ENCODE measurements around the gene RERGL.
"Not testable (repeated sequence)": the region's sequence is repeated elsewhere in the genome, so short reads cannot be mapped to it uniquely, and the experiment has no call there.

Gene RERGL

GRCh38 chr12:18071336-18071735 lies 18.7 kb downstream of the RERGL start:
- TF ChIP-seq, protein P1, sequence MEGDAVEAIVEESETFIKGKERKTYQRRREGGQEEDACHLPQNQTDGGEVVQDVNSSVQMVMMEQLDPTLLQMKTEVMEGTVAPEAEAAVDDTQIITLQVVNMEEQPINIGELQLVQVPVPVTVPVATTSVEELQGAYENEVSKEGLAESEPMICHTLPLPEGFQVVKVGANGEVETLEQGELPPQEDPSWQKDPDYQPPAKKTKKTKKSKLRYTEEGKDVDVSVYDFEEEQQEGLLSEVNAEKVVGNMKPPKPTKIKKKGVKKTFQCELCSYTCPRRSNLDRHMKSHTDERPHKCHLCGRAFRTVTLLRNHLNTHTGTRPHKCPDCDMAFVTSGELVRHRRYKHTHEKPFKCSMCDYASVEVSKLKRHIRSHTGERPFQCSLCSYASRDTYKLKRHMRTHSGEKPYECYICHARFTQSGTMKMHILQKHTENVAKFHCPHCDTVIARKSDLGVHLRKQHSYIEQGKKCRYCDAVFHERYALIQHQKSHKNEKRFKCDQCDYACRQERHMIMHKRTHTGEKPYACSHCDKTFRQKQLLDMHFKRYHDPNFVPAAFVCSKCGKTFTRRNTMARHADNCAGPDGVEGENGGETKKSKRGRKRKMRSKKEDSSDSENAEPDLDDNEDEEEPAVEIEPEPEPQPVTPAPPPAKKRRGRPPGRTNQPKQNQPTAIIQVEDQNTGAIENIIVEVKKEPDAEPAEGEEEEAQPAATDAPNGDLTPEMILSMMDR (IDR thresholded peaks at IDR 0.05; ENCODE audit: low read depth, low read length): no peak
- no peak overlapping the region for H3K4me3 ChIP-seq (ENCODE audit: low read depth, low read length)

DNA sequence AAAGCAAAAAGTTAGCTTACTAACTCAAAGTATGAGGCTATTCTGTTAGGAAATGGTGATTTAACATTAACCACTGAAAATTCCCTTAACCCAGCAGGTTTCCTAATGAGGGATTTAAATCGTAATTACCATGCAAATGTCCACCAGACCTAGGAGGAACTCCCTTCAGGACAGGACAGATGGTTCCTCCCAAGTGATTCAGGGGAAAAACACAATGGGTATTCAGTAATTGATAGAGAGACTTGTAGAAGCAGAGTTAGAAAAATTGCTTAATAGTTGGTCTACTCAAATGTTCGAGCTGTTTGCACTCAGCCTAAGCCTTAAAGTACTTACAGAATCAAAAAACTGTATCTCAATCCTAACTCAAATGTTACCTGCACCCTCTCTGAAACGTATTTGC lies 21.6 kb downstream of the RERGL start:
- TF ChIP-seq, protein P1 (IDR thresholded peaks at IDR 0.05; ENCODE audit: low read depth, low read length): no peak
- no peak overlapping the region for H3K4me3 ChIP-seq (ENCODE audit: low read depth, low read length)

- TF ChIP-seq, protein P1 (IDR thresholded peaks at IDR 0.05; ENCODE audit: low read depth, low read length): no peak
- no peak overlapping the region for H3K4me3 ChIP-seq (ENCODE audit: low read depth, low read length)
Observed at GRCh38 chr12:18066666-18067065, 23.3 kb downstream of the RERGL start.

- H3K4me3 ChIP-seq (ENCODE audit: low read depth, low read length): not testable (repeated sequence)
Observed at GRCh38 chr12:18062867-18063266, 27.1 kb downstream of the RERGL start.

DNA sequence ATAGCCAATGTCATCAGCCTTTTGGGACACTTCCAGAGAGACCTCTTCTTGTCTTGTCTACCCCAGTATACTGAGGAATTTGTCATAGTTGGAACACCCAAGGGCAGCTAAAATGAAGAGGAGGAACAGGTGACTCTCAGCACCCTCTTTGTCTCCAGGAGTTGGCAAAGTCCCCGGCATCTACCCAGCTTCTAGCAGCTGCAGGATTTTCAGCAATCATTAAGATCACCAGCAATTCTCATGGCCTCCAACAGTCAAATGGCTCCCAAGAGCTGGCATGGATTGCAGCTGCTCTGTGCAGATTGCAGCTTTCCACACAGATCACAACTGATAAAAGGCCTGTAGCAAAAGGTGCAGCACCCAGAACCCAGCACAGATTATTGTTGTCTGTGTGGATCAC lies 32.9 kb downstream of the RERGL start:
- TF ChIP-seq, protein P1 (IDR thresholded peaks at IDR 0.05; ENCODE audit: low read depth, low read length): no peak
- no peak overlapping the region for H3K4me3 ChIP-seq (ENCODE audit: low read depth, low read length)

GRCh38 chr12:18054925-18055619 lies 34.9 kb downstream of the RERGL start:
- H3K4me3 ChIP-seq (ENCODE audit: low read depth, low read length): no peak overlapping the region
- TF ChIP-seq, protein P1 (IDR thresholded peaks at IDR 0.05; ENCODE audit: low read depth, low read length): no peak

GRCh38 chr12:18045446-18045992 lies 44.5 kb downstream of the RERGL start:
- TF ChIP-seq, protein P1 (IDR thresholded peaks at IDR 0.05; ENCODE audit: low read depth, low read length): no peak
- no peak overlapping the region for H3K4me3 ChIP-seq (ENCODE audit: low read depth, low read length)

DNA sequence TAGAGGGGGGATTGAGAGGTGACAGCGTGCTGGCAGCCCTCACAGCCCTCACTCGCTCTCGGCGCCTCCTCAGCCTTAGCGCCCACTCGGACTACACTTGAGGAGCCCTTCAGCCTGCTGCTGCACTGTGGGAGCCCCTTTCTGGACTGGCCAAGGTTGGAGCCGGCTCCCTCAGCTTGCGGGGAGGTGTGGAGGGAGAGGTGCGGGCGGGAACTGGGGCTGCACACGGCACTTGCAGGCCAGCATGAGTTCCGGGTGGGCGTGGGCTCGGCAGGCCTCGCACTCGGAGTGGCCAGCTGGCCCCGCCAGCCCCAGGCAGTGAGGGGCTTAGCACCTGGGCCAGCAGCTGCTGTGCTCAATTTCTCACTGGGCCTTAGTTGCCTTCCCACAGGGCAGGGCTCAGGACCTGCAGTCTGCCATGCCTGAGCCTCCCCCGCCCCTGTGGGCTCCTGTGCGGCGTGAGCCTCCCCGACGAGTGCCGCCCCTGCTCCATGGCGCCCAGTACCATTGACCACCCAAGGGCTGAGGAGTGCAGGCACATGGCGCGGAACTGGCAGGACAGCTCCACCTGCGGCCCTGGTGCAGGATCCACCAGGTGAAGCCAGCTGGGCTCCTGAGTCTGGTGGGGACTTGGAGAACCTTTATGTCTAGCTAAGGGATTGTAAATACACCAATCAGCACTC lies 49.8 kb downstream of the RERGL start:
- H3K4me3 ChIP-seq (ENCODE audit: low read depth, low read length): not testable (repeated sequence)

Data from WI38 (cell line).